ENCODE measurements around the gene RASGRF1. TPM values are rescaled to one million over a fixed set of nuclear protein-coding genes. Genes with fewer than 3 reads are reported as not detected.

RASGRF1 gene
- total and polyA plus RNA-seq, 9 of the 15 experiments (the other 6 are each of a cell fraction or from before 2014, with no cell fraction given): 0.03 to 0.58 (median 0.06) TPM; not detected in 1

DNA sequence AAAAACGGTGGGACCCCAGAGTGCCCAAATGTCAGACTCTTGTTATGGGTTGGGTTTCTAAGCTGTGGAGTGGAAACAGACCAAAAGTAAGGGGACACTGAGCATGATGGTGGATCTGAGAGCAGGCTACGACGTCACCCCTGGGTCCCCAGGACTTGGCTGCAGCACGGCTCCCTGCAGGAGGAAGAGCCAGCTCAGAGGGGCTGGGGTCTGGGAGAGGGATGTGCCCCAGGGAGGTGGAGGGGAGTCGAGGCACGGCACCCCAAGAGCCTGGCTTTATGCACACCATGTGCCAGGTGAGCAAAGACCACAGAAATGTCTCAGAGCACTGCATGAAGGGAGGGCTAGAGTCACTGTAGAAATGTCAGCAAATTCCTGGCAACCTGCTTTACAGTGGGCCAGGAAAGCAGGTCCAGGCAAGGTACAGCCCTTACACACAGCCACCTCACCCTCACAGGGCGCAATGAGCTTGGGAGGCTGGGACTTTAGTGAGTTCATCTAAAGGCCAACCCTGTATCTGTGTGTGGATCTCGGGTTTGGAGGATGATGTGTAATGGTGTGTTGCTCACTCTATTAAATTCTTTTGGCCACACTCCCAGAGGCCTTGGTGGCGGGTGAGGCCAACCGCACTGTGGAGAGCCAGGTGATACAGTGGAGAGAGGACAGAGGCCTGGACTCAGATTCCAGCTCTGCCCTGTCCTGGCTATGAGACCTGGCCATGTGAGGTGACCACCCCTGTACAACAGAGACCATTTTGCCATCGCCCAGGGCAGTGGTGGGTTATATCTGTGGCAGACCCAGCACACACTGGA lies 159.8 kb downstream of the RASGRF1 start:
- in situ Hi-C loops (cut with MboI): no loop called here
- H2AFZ ChIP-seq (ENCODE audit: low read depth, low read length): no peak overlapping the region
- FAIRE-seq (peak; percentile 74), DNase-seq (ENCODE audit: extremely low read depth in 1 of 4, low spot score in 3 of 4) (peak in 2 of 4 experiments; percentile 49 to 60), ATAC-seq (peak; percentile 71)
- no peaks in the 10 kb centered on the region for H3K9me1 ChIP-seq (ENCODE audit: control insufficient read depth, insufficient read depth, low read length)
- peak overlapping the region; percentile 49; the same call in 2 of the 3 replicates for H3K27ac ChIP-seq (ENCODE audit: extremely low read depth, low read depth, low read length)
- CTCF ChIA-PET (ENCODE audit: low intra/inter-chr PET ratio): no interaction called here
- no peaks in the 10 kb centered on the region for H4K20me1 ChIP-seq (replicated peaks; ENCODE audit: control insufficient read depth, insufficient read depth, low read length)
- peaks cover 86% of the 10 kb centered on the region; the same call in 2 of the 3 replicates for H3K36me3 ChIP-seq (ENCODE audit: control insufficient read depth, insufficient read depth, low read length)
- no peaks in the 10 kb centered on the region for H3K9me3 ChIP-seq (replicated peaks; ENCODE audit: control insufficient read depth, insufficient read depth, low read depth, low read length)
- intact Hi-C loops (cut with micrococcal nuclease): no loop called here
- H3K4me1 ChIP-seq (replicated peaks in 1 of 2; ENCODE audit: control insufficient read depth in 2 of 2, insufficient read depth in 2 of 2, low read length in 2 of 2): peaks cover 11 to 32% of the 10 kb centered on the region in 2 experiments
- H3K9ac ChIP-seq (ENCODE audit: insufficient read depth in 1 of 2, low read depth in 2 of 2, low read length in 2 of 2): peak overlapping the region in 1 of 2 experiments; percentile 75; a peak in 2 of 4 replicates
- POLR2A ChIA-PET: interaction anchor here (0.6 to 1.5 kb wide), 4 partner anchors 9 to 153 kb away, joined by 3 to 5 read pairs (median 4); partner anchors contain the start of gene CTSH
- 55% methylated on average over 11 of the region's 11 CpGs for WGBS (ENCODE audit: insufficient coverage, low coverage, missing lambda C conversion rate)
- no TSS peak for BruUV-seq (replicated peaks)
- peak overlapping the region; percentile 16 for H3K4me2 ChIP-seq (ENCODE audit: insufficient read depth, low read length)
- no peak overlapping the region for H3K4me3 ChIP-seq
- no peaks in the 10 kb centered on the region for H3K79me2 ChIP-seq (ENCODE audit: control insufficient read depth, insufficient read depth, low read length)
- no peaks in the 10 kb centered on the region for H3K27me3 ChIP-seq (ENCODE audit: control insufficient read depth in 2 of 2, insufficient read depth in 2 of 2, low read length in 2 of 2)
- TF ChIP-seq PHF20 (IDR thresholded peaks at IDR 0.05; ENCODE audit: partially characterized antibody) (no peak), HNRNPUL1 (IDR thresholded peaks at IDR 0.05; ENCODE audit: low read length) (no peak), NR2C1 (IDR thresholded peaks at IDR 0.05) (no peak), NR2C1 (tag; IDR thresholded peaks at IDR 0.05) (peak; percentile 10; the same call in 1 of the 2 replicates), ZNF589 (CRISPR knock-in tag; IDR thresholded peaks at IDR 0.05; ENCODE audit: low read depth) (0 out of 2 replicates have a peak, but pooled peaks have one; percentile 22), POLR2A (conservative IDR thresholded peaks at IDR 0.05) (0 out of 2 replicates have a peak, but pooled peaks have one; percentile 30), TAF7 (tag; IDR thresholded peaks at IDR 0.05) (no peak), HNRNPL (IDR thresholded peaks at IDR 0.05; ENCODE audit: low read depth, low read length) (no peak), CREB1 (IDR thresholded peaks at IDR 0.05) (no peak), CREB1 (CRISPR knock-in tag; IDR thresholded peaks at IDR 0.05) (0 out of 2 replicates have a peak, but pooled peaks have one; percentile 18), DDX20 (tag; IDR thresholded peaks at IDR 0.05; ENCODE audit: low read depth) (no peak), PCBP2 (IDR thresholded peaks at IDR 0.05; ENCODE audit: low read depth, low read length, poor library complexity, severe bottlenecking) (no peak), ZC3H11A (IDR thresholded peaks at IDR 0.05; ENCODE audit: low read depth, low read length) (no peak), XRCC5 (IDR thresholded peaks at IDR 0.05; ENCODE audit: low read depth, low read length) (no peak), KDM2B (CRISPR knock-in tag; IDR thresholded peaks at IDR 0.05) (no peak), SMAD1 (IDR thresholded peaks at IDR 0.05; ENCODE audit: low read depth, low read length, partially characterized antibody) (no peak)
- TF ChIP-seq, protein P1, sequence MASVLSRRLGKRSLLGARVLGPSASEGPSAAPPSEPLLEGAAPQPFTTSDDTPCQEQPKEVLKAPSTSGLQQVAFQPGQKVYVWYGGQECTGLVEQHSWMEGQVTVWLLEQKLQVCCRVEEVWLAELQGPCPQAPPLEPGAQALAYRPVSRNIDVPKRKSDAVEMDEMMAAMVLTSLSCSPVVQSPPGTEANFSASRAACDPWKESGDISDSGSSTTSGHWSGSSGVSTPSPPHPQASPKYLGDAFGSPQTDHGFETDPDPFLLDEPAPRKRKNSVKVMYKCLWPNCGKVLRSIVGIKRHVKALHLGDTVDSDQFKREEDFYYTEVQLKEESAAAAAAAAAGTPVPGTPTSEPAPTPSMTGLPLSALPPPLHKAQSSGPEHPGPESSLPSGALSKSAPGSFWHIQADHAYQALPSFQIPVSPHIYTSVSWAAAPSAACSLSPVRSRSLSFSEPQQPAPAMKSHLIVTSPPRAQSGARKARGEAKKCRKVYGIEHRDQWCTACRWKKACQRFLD (CRISPR knock-in tag; IDR thresholded peaks at IDR 0.05): peak; percentile 45; the same call in 1 of the 2 replicates
- TF ChIP-seq, protein P2, sequence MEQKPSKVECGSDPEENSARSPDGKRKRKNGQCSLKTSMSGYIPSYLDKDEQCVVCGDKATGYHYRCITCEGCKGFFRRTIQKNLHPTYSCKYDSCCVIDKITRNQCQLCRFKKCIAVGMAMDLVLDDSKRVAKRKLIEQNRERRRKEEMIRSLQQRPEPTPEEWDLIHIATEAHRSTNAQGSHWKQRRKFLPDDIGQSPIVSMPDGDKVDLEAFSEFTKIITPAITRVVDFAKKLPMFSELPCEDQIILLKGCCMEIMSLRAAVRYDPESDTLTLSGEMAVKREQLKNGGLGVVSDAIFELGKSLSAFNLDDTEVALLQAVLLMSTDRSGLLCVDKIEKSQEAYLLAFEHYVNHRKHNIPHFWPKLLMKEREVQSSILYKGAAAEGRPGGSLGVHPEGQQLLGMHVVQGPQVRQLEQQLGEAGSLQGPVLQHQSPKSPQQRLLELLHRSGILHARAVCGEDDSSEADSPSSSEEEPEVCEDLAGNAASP (IDR thresholded peaks at IDR 0.05): no peak
- TF ChIP-seq, protein P3, sequence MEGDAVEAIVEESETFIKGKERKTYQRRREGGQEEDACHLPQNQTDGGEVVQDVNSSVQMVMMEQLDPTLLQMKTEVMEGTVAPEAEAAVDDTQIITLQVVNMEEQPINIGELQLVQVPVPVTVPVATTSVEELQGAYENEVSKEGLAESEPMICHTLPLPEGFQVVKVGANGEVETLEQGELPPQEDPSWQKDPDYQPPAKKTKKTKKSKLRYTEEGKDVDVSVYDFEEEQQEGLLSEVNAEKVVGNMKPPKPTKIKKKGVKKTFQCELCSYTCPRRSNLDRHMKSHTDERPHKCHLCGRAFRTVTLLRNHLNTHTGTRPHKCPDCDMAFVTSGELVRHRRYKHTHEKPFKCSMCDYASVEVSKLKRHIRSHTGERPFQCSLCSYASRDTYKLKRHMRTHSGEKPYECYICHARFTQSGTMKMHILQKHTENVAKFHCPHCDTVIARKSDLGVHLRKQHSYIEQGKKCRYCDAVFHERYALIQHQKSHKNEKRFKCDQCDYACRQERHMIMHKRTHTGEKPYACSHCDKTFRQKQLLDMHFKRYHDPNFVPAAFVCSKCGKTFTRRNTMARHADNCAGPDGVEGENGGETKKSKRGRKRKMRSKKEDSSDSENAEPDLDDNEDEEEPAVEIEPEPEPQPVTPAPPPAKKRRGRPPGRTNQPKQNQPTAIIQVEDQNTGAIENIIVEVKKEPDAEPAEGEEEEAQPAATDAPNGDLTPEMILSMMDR (IDR thresholded peaks at IDR 0.05 in 2 of 3, conservative IDR thresholded peaks at IDR 0.05 in 1 of 3; ENCODE audit: insufficient read depth in 2 of 3, low read depth in 1 of 3, low read length in 3 of 3): no peak
